GM12878 (cell line): ENCODE results near the gene PLCXD1. TPM values are rescaled to one million over a fixed set of nuclear protein-coding genes. Genes with fewer than 3 reads are reported as not detected.

Experiments used
- ATAC-seq: fragments of 200-7000 bp; cut with Tn5 transposase; 3 replicates; pipeline ENCODE4 v1.9.1; 2020; ENCODE audit warnings: mild to moderate bottlenecking, moderate library complexity
- BruUV-seq: library from RNA; stranded (reverse); fragments of 400-500 nt; replicated peaks from 2 replicates; lab custom pipeline; 2021; lab: Mats Ljungman, UMichigan
- CTCF ChIA-PET: fragments of 300-600 bp; sonication (Branson Sonifier 250); formaldehyde crosslinking; extraction: SDS; loops from one replicate; lab custom pipeline; 2021; ENCODE audit warnings: inconsistent platforms; lab: Yijun Ruan, JAX
- POLR2A ChIA-PET: fragments of 350-600 bp; formaldehyde crosslinking; extraction: SDS; loops from one replicate; lab custom pipeline; 2021; ENCODE audit warnings: inconsistent platforms; lab: Charles Lee
- RAD21 ChIA-PET: fragments of 300-600 bp; sonication (Branson Sonifier 250); formaldehyde crosslinking; loops from one replicate; lab custom pipeline; 2023; ENCODE audit warnings: antibody characterized with exemption; ENCODE audit not compliant: unreplicated experiment; lab: Charles Lee
- SMC1A ChIA-PET: fragments of 300-600 bp; sonication (Branson Sonifier 250); formaldehyde crosslinking; loops from one replicate; lab custom pipeline; 2023; ENCODE audit not compliant: unreplicated experiment, uncharacterized antibody; lab: Charles Lee
- DNase-seq: peaks from one replicate; pipeline ENCODE4 v3.0.0-alpha.2; 2011; ENCODE audit warnings: low read depth, low spot score
- FAIRE-seq: peaks from 3 replicates; lab custom pipeline; 2011; peaks lifted over from hg19 to GRCh38; lab: Jason Lieb, UNC
- H2AFZ ChIP-seq: 2 replicates; pipeline ENCODE4 v1.6.0; 2011; ENCODE audit warnings: low read depth, low read length, control low read depth; ENCODE audit not compliant: control insufficient read depth
- H3K27ac ChIP-seq: 2 replicates; pipeline ENCODE4 v1.5.1; 2011; ENCODE audit warnings: control low read depth; ENCODE audit not compliant: control insufficient read depth, insufficient read depth
- H3K27me3 ChIP-seq, 2 experiments: replicated peaks in 1 of 2; 2 replicates each; pipeline versions ENCODE4 v1.6.0 to v1.6.1; 2011; ENCODE audit warnings: low read length in 1 of 2; ENCODE audit not compliant: control insufficient read depth in 2 of 2, insufficient read depth in 2 of 2
- H3K36me3 ChIP-seq, 2 experiments: 2 replicates each; pipeline ENCODE4 v1.5.1; 2011; ENCODE audit warnings: low read length in 1 of 2; ENCODE audit not compliant: control insufficient read depth in 2 of 2, insufficient read depth in 2 of 2
- H3K4me1 ChIP-seq: 2 replicates; pipeline ENCODE4 v1.6.1; 2011; ENCODE audit warnings: mild to moderate bottlenecking, low read length, moderate library complexity, mixed read lengths; ENCODE audit not compliant: control insufficient read depth, insufficient read depth
- H3K4me2 ChIP-seq: 2 replicates; pipeline ENCODE4 v1.6.0; 2011; ENCODE audit warnings: control low read depth; ENCODE audit not compliant: control insufficient read depth, insufficient read depth
- H3K4me3 ChIP-seq: fragments of 200-600 bp; sonication (generic); 2 replicates; pipeline ENCODE4 v1.5.1; 2016
- H3K79me2 ChIP-seq: 2 replicates; pipeline ENCODE4 v1.6.0; 2011; ENCODE audit warnings: low read length; ENCODE audit not compliant: control insufficient read depth, insufficient read depth
- H3K9ac ChIP-seq: 2 replicates; pipeline ENCODE4 v1.8.0; 2011; ENCODE audit warnings: low read length, control low read depth, mixed read lengths; ENCODE audit not compliant: control insufficient read depth, insufficient read depth
- H3K9me3 ChIP-seq: replicated peaks from 3 replicates; pipeline ENCODE4 v1.5.1; 2011; ENCODE audit warnings: mild to moderate bottlenecking, low read length; ENCODE audit not compliant: control insufficient read depth, insufficient read depth
- H4K20me1 ChIP-seq: 2 replicates; pipeline ENCODE4 v1.6.0; 2011; ENCODE audit not compliant: control insufficient read depth, insufficient read depth
- CHD4 ChIP-seq: fragments of 200-600 bp; sonication (generic); IDR thresholded peaks from 2 replicates; pipeline ENCODE4 v1.6.1; 2016; ENCODE audit warnings: mild to moderate bottlenecking
- HDAC2 ChIP-seq: fragments of 200-600 bp; sonication (generic); IDR thresholded peaks from 2 replicates; pipeline ENCODE4 v1.6.1; 2017
- HDAC6 ChIP-seq: fragments of 200-600 bp; sonication (generic); IDR thresholded peaks from one replicate; pipeline ENCODE4 v1.8.0; 2017; ENCODE audit warnings: antibody characterized with exemption; ENCODE audit not compliant: unreplicated experiment
- IKZF1 ChIP-seq: fragments of 450-650 bp; conservative IDR thresholded peaks from 2 replicates; pipeline ENCODE4 v1.6.1; 2017; ENCODE audit warnings: antibody characterized with exemption, mild to moderate bottlenecking
- JUND ChIP-seq: IDR thresholded peaks from 2 replicates; pipeline ENCODE4 v1.6.1; 2012; ENCODE audit warnings: low read depth, mild to moderate bottlenecking, low read length, improper control_type of control experiment, moderate library complexity
- KDM1A ChIP-seq: fragments of 200-600 bp; sonication (generic); IDR thresholded peaks from 2 replicates; pipeline ENCODE4 v1.6.1; 2016; ENCODE audit warnings: borderline replicate concordance
- SMARCA5 ChIP-seq: fragments of 450-650 bp; IDR thresholded peaks from 2 replicates; pipeline ENCODE4 v1.6.1; 2017; ENCODE audit warnings: mild to moderate bottlenecking
- TBL1XR1 ChIP-seq: IDR thresholded peaks from 2 replicates; pipeline ENCODE4 v1.6.1; 2012; ENCODE audit warnings: low read depth, low read length, improper control_type of control experiment
- TCF12 ChIP-seq: IDR thresholded peaks from 2 replicates; pipeline ENCODE4 v1.6.1; 2011; ENCODE audit warnings: low read depth, mild to moderate bottlenecking, low read length
- ZNF207 ChIP-seq: fragments of 450-650 bp; IDR thresholded peaks from 2 replicates; pipeline ENCODE4 v1.6.1; 2014; ENCODE audit warnings: antibody characterized with exemption, mild to moderate bottlenecking, borderline replicate concordance
- ZSCAN29 ChIP-seq: fragments of 450-650 bp; IDR thresholded peaks from 2 replicates; pipeline ENCODE4 v1.6.1; 2017; ENCODE audit warnings: mild to moderate bottlenecking, moderate library complexity
- ZZZ3 ChIP-seq: IDR thresholded peaks from 2 replicates; pipeline ENCODE4 v1.6.1; 2011; ENCODE audit warnings: low read depth; ENCODE audit not compliant: control insufficient read depth, insufficient read length
- WGBS: methylation state at CpG from one replicate; pipeline ENCODE4 v1.1.6; 2016; ENCODE audit warnings: low lambda C conversion rate; ENCODE audit not compliant: insufficient replicate concordance, insufficient coverage; ENCODE audit errors: missing lambda C conversion rate; 5-methylcytosine and 5-hydroxymethylcytosine counted together
- in situ Hi-C: fragments of 300-500 bp; cut with MboI; formaldehyde crosslinking; loops from 9 replicates; pipeline ENCODE4 v1.14.3; 2018; ENCODE audit warnings: mixed read lengths
- intact Hi-C: fragments of 100-400 bp; cut with micrococcal nuclease; formaldehyde crosslinking; loops from one replicate; pipeline ENCODE4 v1.14.2; 2022; ENCODE audit not compliant: unreplicated experiment
- polyA plus RNA-seq, 11 experiments: library from polyadenylated mRNA; depleted of rRNA in 4 of 11; unstranded in 6 of 11; stranded (reverse) in 5 of 11; fragments of >200 nt; fragmentation: Nextera tagmentation in 4 of 11; fragmentation: Illumina TruSeq in 1 of 11; extraction: Ambion mirVana in 4 of 11; extraction: Trizol in 1 of 11; gene quantifications; 1 replicate in 1 of 11; 2 replicates in 10 of 11; pipeline versions ENCODE4 v1.2.1 to v1.2.3, GENCODE V29; 2011 to 2016; ENCODE audit warnings: inconsistent platforms in 2 of 11, missing spikeins in 2 of 11, low read depth in 1 of 11
- total RNA-seq, 4 experiments: library from RNA; depleted of rRNA in 3 of 4; stranded (reverse); fragments of >200 nt in 3 of 4; fragmentation: Illumina TruSeq in 1 of 4; extraction: Trizol in 1 of 4; gene quantifications; 2 replicates each; pipeline versions ENCODE4 v1.2.1 to v1.2.3, GENCODE V29; 2013 to 2021
- TF ChIP-seq, protein P1 (sequence below): fragments of 450-650 bp; IDR thresholded peaks from 2 replicates; pipeline ENCODE4 v1.6.1; 2018; ENCODE audit warnings: borderline replicate concordance, mild to moderate bottlenecking; ENCODE audit not compliant: partially characterized antibody
- TF ChIP-seq, protein P2 (sequence below): fragments of 450-650 bp; IDR thresholded peaks from 2 replicates; pipeline ENCODE4 v1.6.1; 2017; ENCODE audit warnings: low read depth, mild to moderate bottlenecking, moderate library complexity

PLCXD1 gene
- total and polyA plus RNA-seq, 10 of the 15 experiments (the other 5 are each of a cell fraction or from before 2014, with no cell fraction given) = 2.4 to 49.7 (median 18.0) TPM

DNA sequence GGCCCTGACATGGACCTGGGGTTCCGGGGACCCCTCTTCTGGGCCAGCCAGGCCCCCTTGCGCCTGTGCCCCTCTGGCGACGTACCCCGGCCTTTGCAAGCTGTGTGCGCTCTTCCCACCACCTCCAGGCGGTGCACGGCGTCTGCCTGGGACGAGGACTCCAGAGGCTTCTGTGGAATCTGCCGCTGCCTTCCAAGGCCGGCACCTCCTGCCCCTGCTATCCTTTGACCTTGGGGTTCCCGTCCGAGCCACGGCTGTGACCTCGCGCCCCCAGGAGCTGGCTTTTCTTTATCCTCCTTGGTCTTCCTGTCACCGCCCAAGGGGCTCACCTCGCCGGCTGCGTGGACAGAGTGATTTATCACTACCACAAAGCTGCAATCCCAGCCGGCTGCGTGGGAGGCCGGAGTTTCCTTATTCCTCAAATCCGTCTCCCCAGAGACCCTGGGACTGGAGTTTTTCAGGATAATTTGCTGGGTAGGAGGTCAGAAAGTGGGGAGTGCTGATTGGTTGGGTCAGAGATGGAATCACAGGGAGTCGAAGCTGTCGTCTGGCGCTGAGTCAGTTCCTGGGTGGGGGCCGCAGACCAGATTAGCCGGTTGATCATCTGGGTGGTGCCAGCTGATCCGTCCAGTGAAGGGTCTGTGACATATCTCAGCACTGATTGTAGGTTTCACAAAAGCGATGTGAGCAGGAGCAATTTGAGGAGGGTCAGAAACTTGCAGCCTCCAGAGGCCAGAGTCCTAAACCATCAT lies 19.8 kb upstream of the PLCXD1 start:
- Histone ChIP-seq H3K4me2 (no peak overlapping the region), H3K27me3 (no peaks in the 10 kb centered on the region), H3K79me2 (no peaks in the 10 kb centered on the region), H2AFZ (no peak overlapping the region), H3K4me1 (no peaks in the 10 kb centered on the region), H3K4me3 (no peak overlapping the region), H3K36me3 (no peaks in the 10 kb centered on the region), H3K27ac (no peak overlapping the region), H4K20me1 (no peaks in the 10 kb centered on the region), H3K9me3 (no peaks in the 10 kb centered on the region), H3K9ac (no peak overlapping the region)
- no TSS peak for BruUV-seq
- ChIA-PET SMC1A (no interaction called here), CTCF (no interaction called here), POLR2A (no interaction called here), RAD21 (no interaction called here)
- DNase-seq = no peak
- intact Hi-C loops = no loop called here
- FAIRE-seq = no peak
- ATAC-seq = no peak
- TF ChIP-seq ZSCAN29 = no peak
- TF ChIP-seq IKZF1 = no peak
- TF ChIP-seq ZZZ3 = no peak
- TF ChIP-seq JUND = no peak
- TF ChIP-seq HDAC2 = no peak
- TF ChIP-seq, protein P1, sequence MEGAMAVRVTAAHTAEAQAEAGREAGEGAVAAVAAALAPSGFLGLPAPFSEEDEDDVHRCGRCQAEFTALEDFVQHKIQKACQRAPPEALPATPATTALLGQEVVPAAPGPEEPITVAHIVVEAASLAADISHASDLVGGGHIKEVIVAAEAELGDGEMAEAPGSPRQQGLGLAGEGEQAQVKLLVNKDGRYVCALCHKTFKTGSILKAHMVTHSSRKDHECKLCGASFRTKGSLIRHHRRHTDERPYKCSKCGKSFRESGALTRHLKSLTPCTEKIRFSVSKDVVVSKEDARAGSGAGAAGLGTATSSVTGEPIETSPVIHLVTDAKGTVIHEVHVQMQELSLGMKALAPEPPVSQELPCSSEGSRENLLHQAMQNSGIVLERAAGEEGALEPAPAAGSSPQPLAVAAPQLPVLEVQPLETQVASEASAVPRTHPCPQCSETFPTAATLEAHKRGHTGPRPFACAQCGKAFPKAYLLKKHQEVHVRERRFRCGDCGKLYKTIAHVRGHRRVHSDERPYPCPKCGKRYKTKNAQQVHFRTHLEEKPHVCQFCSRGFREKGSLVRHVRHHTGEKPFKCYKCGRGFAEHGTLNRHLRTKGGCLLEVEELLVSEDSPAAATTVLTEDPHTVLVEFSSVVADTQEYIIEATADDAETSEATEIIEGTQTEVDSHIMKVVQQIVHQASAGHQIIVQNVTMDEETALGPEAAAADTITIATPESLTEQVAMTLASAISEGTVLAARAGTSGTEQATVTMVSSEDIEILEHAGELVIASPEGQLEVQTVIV = no peak
- no peak for TF ChIP-seq SMARCA5
- TF ChIP-seq TBL1XR1 = no peak
- TF ChIP-seq CHD4 = no peak
- no peak for TF ChIP-seq HDAC6
- no peak for TF ChIP-seq ZNF207
- no peak for TF ChIP-seq TCF12
- TF ChIP-seq KDM1A = no peak
- TF ChIP-seq, protein P2, sequence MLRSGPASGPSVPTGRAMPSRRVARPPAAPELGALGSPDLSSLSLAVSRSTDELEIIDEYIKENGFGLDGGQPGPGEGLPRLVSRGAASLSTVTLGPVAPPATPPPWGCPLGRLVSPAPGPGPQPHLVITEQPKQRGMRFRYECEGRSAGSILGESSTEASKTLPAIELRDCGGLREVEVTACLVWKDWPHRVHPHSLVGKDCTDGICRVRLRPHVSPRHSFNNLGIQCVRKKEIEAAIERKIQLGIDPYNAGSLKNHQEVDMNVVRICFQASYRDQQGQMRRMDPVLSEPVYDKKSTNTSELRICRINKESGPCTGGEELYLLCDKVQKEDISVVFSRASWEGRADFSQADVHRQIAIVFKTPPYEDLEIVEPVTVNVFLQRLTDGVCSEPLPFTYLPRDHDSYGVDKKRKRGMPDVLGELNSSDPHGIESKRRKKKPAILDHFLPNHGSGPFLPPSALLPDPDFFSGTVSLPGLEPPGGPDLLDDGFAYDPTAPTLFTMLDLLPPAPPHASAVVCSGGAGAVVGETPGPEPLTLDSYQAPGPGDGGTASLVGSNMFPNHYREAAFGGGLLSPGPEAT = no peak
- in situ Hi-C loops = no loop called here
- WGBS = 83% methylated on average over 22 of the region's 32 CpGs
